Stimulated activated CD4-positive, alpha-beta T cell treated with anti-CD3 and anti-CD28 coated beads, TNF-alpha, amount 100 ng/mL, for 48 hours (primary cell): ENCODE data around the gene CELA2B.
"Not testable (repeated sequence)": the region's sequence is repeated elsewhere in the genome, so short reads cannot be mapped to it uniquely, and the experiment has no call there.

Experiments
- DNase-seq, 3 donors: peaks; one replicate each; pipeline ENCODE4 v3.0.0-alpha.2; 2020; ENCODE audit warnings: low read depth in 3 of 3

The CELA2B gene

GRCh38 chr1:15475752-15476314 is at the start of gene CELA2B:
Gene CELA2B (plus strand): TSS chr1:15476104. CDS start chr1:15476126, 22 bp downstream.
- no peak for DNase-seq

GRCh38 chr1:15426492-15427279 is 49.2 kb upstream of the CELA2B start:
- DNase-seq, result no peak

DNA sequence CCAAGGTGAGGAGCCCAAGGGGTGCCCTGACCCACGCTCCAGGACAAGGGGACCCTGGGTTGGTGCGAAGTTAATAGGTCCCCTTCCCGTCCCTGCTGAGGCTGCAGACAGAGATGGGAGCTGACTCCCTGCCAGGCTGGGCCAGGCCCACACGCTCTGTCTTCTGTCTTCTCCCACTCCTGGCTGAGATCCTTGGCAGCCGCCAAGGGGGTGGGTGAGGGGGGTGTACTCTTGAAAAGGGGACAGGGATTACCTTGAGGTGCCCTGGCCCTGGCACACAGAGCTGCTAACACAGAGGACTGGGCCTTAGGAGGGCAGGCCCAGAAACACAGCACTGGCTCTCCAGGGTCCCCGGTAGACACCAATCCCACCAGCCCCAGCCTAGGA is 48.6 kb upstream of the CELA2B start:
- DNase-seq, result no peak

DNA sequence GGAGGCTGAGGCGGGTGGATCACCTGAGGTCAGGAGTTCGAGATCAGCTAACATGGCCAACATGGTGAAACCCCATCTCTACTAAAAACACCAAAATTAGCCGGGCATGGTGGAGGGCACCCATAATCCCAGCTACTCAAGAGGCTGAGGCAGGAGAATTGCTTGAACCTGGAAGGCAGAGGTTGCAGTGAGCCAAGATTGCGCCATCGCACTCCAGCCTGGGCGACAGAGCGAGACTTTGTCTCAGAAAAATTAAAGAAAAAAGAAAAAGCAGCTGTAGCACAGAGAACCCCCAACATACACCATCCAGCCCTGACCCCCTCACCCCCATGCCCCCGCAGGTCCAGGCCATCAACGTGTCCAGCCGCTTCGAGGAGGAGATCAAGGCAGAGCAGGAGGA is 47.7 kb upstream of the CELA2B start:
- not testable (repeated sequence) for DNase-seq

GRCh38 chr1:15428815-15429435 is 47.0 kb upstream of the CELA2B start:
- no peak for DNase-seq

GRCh38 chr1:15429701-15430149 is 46.2 kb upstream of the CELA2B start:
- DNase-seq, result no peak

DNA sequence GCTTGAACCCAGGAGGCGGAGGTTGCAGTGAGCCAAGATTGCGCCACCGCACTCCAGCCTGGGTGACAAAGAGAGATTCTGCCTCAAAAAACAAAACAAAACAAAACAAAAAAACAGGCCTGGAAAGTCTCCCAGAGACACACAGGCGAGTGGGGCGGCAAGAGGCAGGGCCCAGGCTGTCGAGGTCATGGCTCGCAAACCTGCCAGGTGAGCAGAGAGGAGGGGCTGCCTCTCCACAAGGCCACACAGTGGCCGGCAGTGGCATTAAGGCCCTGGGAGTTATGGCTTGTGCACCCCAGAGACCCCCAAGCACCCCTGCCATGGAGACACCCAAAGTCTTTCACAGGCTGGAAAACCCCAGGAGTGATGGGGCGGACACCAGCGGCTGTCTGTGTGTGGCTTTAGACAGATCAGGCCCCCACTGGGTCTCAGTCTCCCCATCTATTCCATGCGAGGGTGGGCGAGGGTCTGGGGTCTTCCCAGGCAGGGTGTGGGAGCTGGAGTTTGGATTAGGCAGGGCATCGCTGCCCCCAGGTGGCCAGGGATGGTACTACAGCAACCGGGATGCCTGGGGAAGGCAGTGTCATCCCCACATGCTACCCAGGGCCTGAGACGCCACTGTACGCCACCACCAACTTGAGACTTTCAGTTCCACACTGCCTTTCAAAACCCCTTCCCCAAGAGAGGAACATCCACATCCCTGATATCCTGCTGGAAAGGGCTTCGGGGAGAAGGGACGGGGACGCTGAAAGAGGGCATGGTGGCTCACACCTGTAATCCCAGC is 44.9 kb upstream of the CELA2B start:
- DNase-seq, result peak; percentile 35 to 65 (median 64)

DNA sequence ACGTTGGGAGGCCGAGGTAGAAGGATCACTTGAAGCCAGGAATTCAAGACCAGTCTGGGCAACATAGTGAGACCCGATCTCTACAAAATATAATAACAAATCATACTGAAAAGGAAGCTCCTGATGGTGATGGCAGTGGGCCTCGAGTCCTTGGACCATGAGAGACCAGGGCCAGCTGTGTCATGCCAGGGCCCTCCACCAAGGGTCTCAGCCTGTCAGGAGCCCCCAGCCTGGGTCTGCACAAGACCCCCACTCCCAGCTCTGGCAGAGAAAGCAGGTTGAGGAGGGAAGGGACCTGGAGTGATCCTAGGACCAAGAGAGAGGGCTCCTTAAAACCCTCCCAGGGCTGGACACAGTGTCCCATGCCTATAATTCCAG is 44.3 kb upstream of the CELA2B start:
- DNase-seq, result no peak

GRCh38 chr1:15432324-15432723 is 43.6 kb upstream of the CELA2B start:
- no peak for DNase-seq

GRCh38 chr1:15433471-15433870 is 42.4 kb upstream of the CELA2B start:
- no peak for DNase-seq

DNA sequence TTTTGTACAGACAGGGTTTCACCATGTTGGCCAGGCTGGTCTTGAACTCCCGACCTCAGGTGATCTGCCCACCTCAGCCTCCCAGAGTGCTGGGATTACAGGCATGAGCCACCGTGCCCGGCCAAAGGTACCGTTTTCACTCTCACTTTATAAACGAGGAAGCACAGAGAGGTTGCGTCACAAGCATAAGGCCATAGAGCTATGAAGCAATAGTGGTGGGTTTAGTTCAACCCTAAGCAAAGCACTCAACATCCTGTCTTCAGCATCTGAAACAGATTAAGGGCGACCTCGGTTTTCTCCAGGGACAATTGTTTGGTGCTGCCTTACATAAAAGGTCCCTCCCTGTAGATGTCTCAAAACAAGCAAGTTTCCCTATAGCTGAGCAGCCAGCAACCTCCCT is 41.2 kb upstream of the CELA2B start:
- not testable (repeated sequence) for DNase-seq

- no peak for DNase-seq
Observed at GRCh38 chr1:15435239-15436077, 40.4 kb upstream of the CELA2B start.

GRCh38 chr1:15436881-15437442 is 38.9 kb upstream of the CELA2B start:
- DNase-seq, result no peak

DNA sequence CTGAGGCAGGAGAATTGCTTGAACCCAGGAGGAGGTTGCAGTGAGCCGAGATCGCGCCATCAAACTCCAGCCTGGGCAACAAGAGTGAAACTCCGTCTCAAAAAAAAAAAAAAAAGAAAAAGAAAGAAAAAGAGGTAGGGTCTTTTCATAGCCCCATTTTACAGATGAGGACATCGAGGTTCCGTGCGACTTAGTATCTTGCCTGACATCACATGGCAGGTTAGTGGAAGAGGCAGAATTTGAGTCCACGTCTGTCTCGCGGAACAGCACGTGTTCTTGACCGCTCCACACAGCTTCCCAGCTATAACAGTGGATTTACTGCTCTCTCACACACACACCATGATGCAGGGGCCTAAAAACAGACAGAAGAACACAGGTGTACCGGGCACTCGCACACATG is 36.6 kb upstream of the CELA2B start:
- DNase-seq, result no peak

DNA sequence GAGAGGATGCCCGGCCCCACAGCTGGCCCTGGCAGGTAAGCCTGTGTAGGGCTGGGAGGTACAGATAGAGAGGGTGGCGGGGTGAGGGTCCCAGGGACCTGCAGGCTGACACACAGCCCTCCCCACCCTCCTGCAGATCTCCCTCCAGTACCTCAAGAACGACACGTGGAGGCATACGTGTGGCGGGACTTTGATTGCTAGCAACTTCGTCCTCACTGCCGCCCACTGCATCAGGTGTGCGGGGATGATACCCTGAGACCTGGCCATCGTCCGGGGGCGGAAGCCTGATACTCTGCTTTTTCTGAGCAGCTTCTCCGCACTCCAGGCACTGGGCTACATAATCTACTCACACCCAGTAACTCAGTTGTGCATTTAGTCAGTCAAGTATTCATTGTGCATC is 35.5 kb upstream of the CELA2B start:
- no peak for DNase-seq

- no peak for DNase-seq
Observed at GRCh38 chr1:15441247-15441646, 34.7 kb upstream of the CELA2B start.

GRCh38 chr1:15442119-15442518 is 33.8 kb upstream of the CELA2B start:
- no peak for DNase-seq

- no peak for DNase-seq
Observed at GRCh38 chr1:15442759-15443158, 33.1 kb upstream of the CELA2B start.

DNA sequence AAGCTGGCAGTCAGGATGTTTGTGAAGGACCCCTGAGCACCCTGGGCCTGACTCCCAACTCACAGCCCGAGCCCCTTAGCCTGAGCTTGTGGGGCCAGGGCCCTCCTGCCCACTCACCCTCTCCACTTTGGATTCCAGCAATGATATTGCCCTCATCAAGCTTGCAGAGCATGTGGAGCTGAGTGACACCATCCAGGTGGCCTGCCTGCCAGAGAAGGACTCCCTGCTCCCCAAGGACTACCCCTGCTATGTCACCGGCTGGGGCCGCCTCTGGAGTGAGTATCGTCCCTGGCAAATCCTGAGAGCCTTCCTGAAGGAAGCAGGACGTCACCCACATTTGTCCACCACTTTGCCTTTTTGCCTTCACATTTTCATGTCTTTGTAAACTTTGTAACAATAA is 32.6 kb upstream of the CELA2B start:
- DNase-seq, result no peak

GRCh38 chr1:15444468-15445389 is 31.2 kb upstream of the CELA2B start:
- no peak for DNase-seq
